Rectal smooth muscle tissue (tissue), 1 donor: ENCODE measurements around the gene WWOX.

Experiments used
- H3K27ac ChIP-seq: one replicate; pipeline ENCODE4 v1.7.0; 2013; ENCODE audit warnings: low read depth, low read length, inconsistent platforms
- H3K27me3 ChIP-seq: one replicate; pipeline ENCODE4 v1.7.0; 2013; ENCODE audit warnings: low read length; ENCODE audit not compliant: control insufficient read depth, insufficient read depth
- H3K36me3 ChIP-seq: one replicate; pipeline ENCODE4 v1.7.0; 2013; ENCODE audit warnings: low read length; ENCODE audit not compliant: control insufficient read depth, insufficient read depth
- H3K4me1 ChIP-seq: one replicate; pipeline ENCODE4 v1.7.0; 2013; ENCODE audit warnings: low read length; ENCODE audit not compliant: control insufficient read depth, insufficient read depth
- H3K4me3 ChIP-seq: one replicate; pipeline ENCODE4 v1.7.0; 2013; ENCODE audit warnings: low read length
- H3K9ac ChIP-seq: one replicate; pipeline ENCODE4 v1.7.0; 2013; ENCODE audit warnings: low read length

Gene WWOX

GRCh38 chr16:78629173-78629572, 529.7 kb downstream of the WWOX start:
- Histone ChIP-seq H3K9ac (no peak overlapping the region), H3K27ac (no peak overlapping the region), H3K4me3 (no peak overlapping the region), H3K36me3 (no peaks in the 10 kb centered on the region), H3K27me3 (no peaks in the 10 kb centered on the region), H3K4me1 (no peaks in the 10 kb centered on the region)

GRCh38 chr16:78630102-78630501, 530.6 kb downstream of the WWOX start:
- no peak overlapping the region for H3K4me3 ChIP-seq
- H3K27me3 ChIP-seq = no peaks in the 10 kb centered on the region
- H3K27ac ChIP-seq = no peak overlapping the region
- H3K36me3 ChIP-seq = no peaks in the 10 kb centered on the region
- no peak overlapping the region for H3K9ac ChIP-seq
- no peaks in the 10 kb centered on the region for H3K4me1 ChIP-seq

- Histone ChIP-seq H3K4me1 (no peaks in the 10 kb centered on the region), H3K36me3 (no peaks in the 10 kb centered on the region), H3K27ac (no peak overlapping the region), H3K27me3 (no peaks in the 10 kb centered on the region), H3K9ac (no peak overlapping the region), H3K4me3 (no peak overlapping the region)
Observed at GRCh38 chr16:78633551-78633950, 534.1 kb downstream of the WWOX start.

- Histone ChIP-seq H3K36me3 (no peaks in the 10 kb centered on the region), H3K27ac (no peak overlapping the region), H3K4me1 (no peaks in the 10 kb centered on the region), H3K27me3 (no peaks in the 10 kb centered on the region), H3K9ac (no peak overlapping the region), H3K4me3 (no peak overlapping the region)
Observed at GRCh38 chr16:78635807-78636206, 536.4 kb downstream of the WWOX start.

- no peak overlapping the region for H3K27ac ChIP-seq
- no peak overlapping the region for H3K4me3 ChIP-seq
- H3K36me3 ChIP-seq = no peaks in the 10 kb centered on the region
- no peaks in the 10 kb centered on the region for H3K27me3 ChIP-seq
- H3K4me1 ChIP-seq = no peaks in the 10 kb centered on the region
- H3K9ac ChIP-seq = no peak overlapping the region
Observed at GRCh38 chr16:78638371-78638770, 538.9 kb downstream of the WWOX start.

GRCh38 chr16:78639775-78640174, 540.3 kb downstream of the WWOX start:
- Histone ChIP-seq H3K27ac (no peak overlapping the region), H3K27me3 (no peaks in the 10 kb centered on the region), H3K36me3 (no peaks in the 10 kb centered on the region), H3K4me3 (no peak overlapping the region), H3K4me1 (no peaks in the 10 kb centered on the region), H3K9ac (no peak overlapping the region)

GRCh38 chr16:78640886-78641285, 541.4 kb downstream of the WWOX start:
- Histone ChIP-seq H3K4me3 (no peak overlapping the region), H3K27ac (no peak overlapping the region), H3K4me1 (no peaks in the 10 kb centered on the region), H3K27me3 (no peaks in the 10 kb centered on the region), H3K9ac (no peak overlapping the region), H3K36me3 (no peaks in the 10 kb centered on the region)

- no peaks in the 10 kb centered on the region for H3K36me3 ChIP-seq
- no peaks in the 10 kb centered on the region for H3K27me3 ChIP-seq
- H3K9ac ChIP-seq = no peak overlapping the region
- no peak overlapping the region for H3K27ac ChIP-seq
- no peaks in the 10 kb centered on the region for H3K4me1 ChIP-seq
- H3K4me3 ChIP-seq = no peak overlapping the region
Observed at GRCh38 chr16:78641433-78641832, 542.0 kb downstream of the WWOX start.

- H3K9ac ChIP-seq = no peak overlapping the region
- H3K27ac ChIP-seq = no peak overlapping the region
- H3K4me3 ChIP-seq = no peak overlapping the region
- no peaks in the 10 kb centered on the region for H3K27me3 ChIP-seq
- no peaks in the 10 kb centered on the region for H3K36me3 ChIP-seq
- no peaks in the 10 kb centered on the region for H3K4me1 ChIP-seq
Observed at GRCh38 chr16:78642621-78643285, 543.3 kb downstream of the WWOX start.

GRCh38 chr16:78645657-78646056, 546.2 kb downstream of the WWOX start:
- Histone ChIP-seq H3K9ac (no peak overlapping the region), H3K4me3 (no peak overlapping the region), H3K4me1 (peaks cover 3% of the 10 kb centered on the region), H3K36me3 (no peaks in the 10 kb centered on the region), H3K27me3 (no peaks in the 10 kb centered on the region), H3K27ac (no peak overlapping the region)

GRCh38 chr16:78647019-78647418, 547.6 kb downstream of the WWOX start:
- no peak overlapping the region for H3K4me3 ChIP-seq
- no peaks in the 10 kb centered on the region for H3K36me3 ChIP-seq
- H3K4me1 ChIP-seq = peaks cover 3% of the 10 kb centered on the region
- H3K9ac ChIP-seq = no peak overlapping the region
- H3K27ac ChIP-seq = no peak overlapping the region
- no peaks in the 10 kb centered on the region for H3K27me3 ChIP-seq

- Histone ChIP-seq H3K4me3 (no peak overlapping the region), H3K27me3 (no peaks in the 10 kb centered on the region), H3K36me3 (no peaks in the 10 kb centered on the region), H3K4me1 (peaks cover 3% of the 10 kb centered on the region), H3K27ac (no peak overlapping the region), H3K9ac (no peak overlapping the region)
Observed at GRCh38 chr16:78647491-78647890, 548.0 kb downstream of the WWOX start.

- Histone ChIP-seq H3K36me3 (no peaks in the 10 kb centered on the region), H3K9ac (no peak overlapping the region), H3K27ac (no peak overlapping the region), H3K27me3 (no peaks in the 10 kb centered on the region), H3K4me3 (no peak overlapping the region), H3K4me1 (peaks cover 3% of the 10 kb centered on the region)
Observed at GRCh38 chr16:78648517-78648916, 549.1 kb downstream of the WWOX start.
